Trophoblast cell (in vitro differentiated cells and primary cell): Measurements from ENCODE around the gene RAB3C.
"Not testable (repeated sequence)": the region's sequence is repeated elsewhere in the genome, so short reads cannot be mapped to it uniquely, and the experiment has no call there.

ENCODE experiments used
- DNase-seq, 2 donors: peaks; one replicate each; pipeline ENCODE4 v3.0.0-alpha.2; 2016
- H2AFZ ChIP-seq: 2 replicates; pipeline ENCODE4 v1.6.1; 2013; ENCODE audit warnings: low read length, moderate library complexity, mild to moderate bottlenecking; ENCODE audit not compliant: insufficient read depth, poor library complexity
- H2AK5ac ChIP-seq: 2 replicates; pipeline ENCODE4 v1.6.1; 2013; ENCODE audit warnings: mild to moderate bottlenecking, low read length
- H2BK120ac ChIP-seq: 2 replicates; pipeline ENCODE4 v1.6.1; 2013; ENCODE audit warnings: low read length, mild to moderate bottlenecking, moderate library complexity; ENCODE audit not compliant: insufficient read depth, poor library complexity
- H2BK12ac ChIP-seq: 2 replicates; pipeline ENCODE4 v1.6.1; 2013; ENCODE audit warnings: mild to moderate bottlenecking, low read length, moderate library complexity
- H2BK5ac ChIP-seq: 2 replicates; pipeline ENCODE4 v1.6.1; 2013; ENCODE audit warnings: low read length, low read depth, moderate library complexity, mild to moderate bottlenecking; ENCODE audit not compliant: poor library complexity
- H3K14ac ChIP-seq: 2 replicates; pipeline ENCODE4 v1.6.1; 2013; ENCODE audit warnings: mild to moderate bottlenecking, low read length
- H3K18ac ChIP-seq: 2 replicates; pipeline ENCODE4 v1.6.1; 2013; ENCODE audit warnings: mild to moderate bottlenecking, low read length
- H3K23ac ChIP-seq: 2 replicates; pipeline ENCODE4 v1.6.1; 2013; ENCODE audit warnings: low read length
- H3K27ac ChIP-seq: 2 replicates; pipeline ENCODE4 v1.5.1; 2013; ENCODE audit warnings: low read depth, mild to moderate bottlenecking, inconsistent platforms, low read length, moderate library complexity
- H3K27me3 ChIP-seq: 2 replicates; pipeline ENCODE4 v1.6.1; 2013; ENCODE audit warnings: inconsistent platforms, mild to moderate bottlenecking, low read length, moderate library complexity; ENCODE audit not compliant: insufficient read depth
- H3K36me3 ChIP-seq, 2 experiments: 1 replicate in 1 of 2; 2 replicates in 1 of 2; pipeline ENCODE4 v1.6.1; 2013; ENCODE audit warnings: low read length in 2 of 2, mild to moderate bottlenecking in 2 of 2, moderate library complexity in 1 of 2; ENCODE audit not compliant: insufficient read depth in 2 of 2, control insufficient read depth in 1 of 2
- H3K4ac ChIP-seq: 2 replicates; pipeline ENCODE4 v1.6.1; 2013; ENCODE audit warnings: low read depth, mild to moderate bottlenecking, low read length, moderate library complexity
- H3K4me1 ChIP-seq, 2 experiments: 1 replicate in 1 of 2; 2 replicates in 1 of 2; pipeline ENCODE4 v1.6.1; 2013; ENCODE audit warnings: low read length in 2 of 2, mild to moderate bottlenecking in 2 of 2, moderate library complexity in 1 of 2; ENCODE audit not compliant: insufficient read depth in 2 of 2, control insufficient read depth in 1 of 2
- H3K4me2 ChIP-seq: 2 replicates; pipeline ENCODE4 v1.6.1; 2013; ENCODE audit warnings: inconsistent platforms, mild to moderate bottlenecking, low read length, moderate library complexity
- H3K4me3 ChIP-seq: 2 replicates; pipeline ENCODE4 v1.5.1; 2013; ENCODE audit warnings: mild to moderate bottlenecking, low read depth, low read length, inconsistent platforms
- H3K79me1 ChIP-seq: one replicate; pipeline ENCODE4 v1.6.1; 2013; ENCODE audit warnings: low read length
- H3K79me2 ChIP-seq: 2 replicates; pipeline ENCODE4 v1.6.1; 2013; ENCODE audit warnings: low read length, mild to moderate bottlenecking; ENCODE audit not compliant: control insufficient read depth, insufficient read depth, poor library complexity
- H3K9ac ChIP-seq: 2 replicates; pipeline ENCODE4 v1.6.1; 2013; ENCODE audit warnings: mild to moderate bottlenecking, low read length
- H3K9me3 ChIP-seq: 2 replicates; pipeline ENCODE4 v1.6.1; 2013; ENCODE audit warnings: low read depth, mild to moderate bottlenecking, control low read depth, inconsistent platforms, low read length; ENCODE audit not compliant: insufficient read depth
- H4K12ac ChIP-seq: 2 replicates; pipeline ENCODE4 v1.6.1; 2013; ENCODE audit warnings: low read depth, mild to moderate bottlenecking, low read length, moderate library complexity
- H4K8ac ChIP-seq: 2 replicates; pipeline ENCODE4 v1.6.1; 2013; ENCODE audit warnings: low read depth, mild to moderate bottlenecking, low read length, moderate library complexity
- H4K91ac ChIP-seq: one replicate; pipeline ENCODE4 v1.6.1; 2013; ENCODE audit warnings: low read depth, mild to moderate bottlenecking, low read length, moderate library complexity
- WGBS: extraction: QIAGEN DNeasy Blood & Tissue Kit; methylation state at CpG from one replicate; pipeline ENCODE4 v1.1.7; 2013; ENCODE audit warnings: missing lambda C conversion rate; ENCODE audit not compliant: insufficient read length, insufficient coverage; ENCODE audit errors: extremely low coverage; 5-methylcytosine and 5-hydroxymethylcytosine counted together

The RAB3C gene

DNA sequence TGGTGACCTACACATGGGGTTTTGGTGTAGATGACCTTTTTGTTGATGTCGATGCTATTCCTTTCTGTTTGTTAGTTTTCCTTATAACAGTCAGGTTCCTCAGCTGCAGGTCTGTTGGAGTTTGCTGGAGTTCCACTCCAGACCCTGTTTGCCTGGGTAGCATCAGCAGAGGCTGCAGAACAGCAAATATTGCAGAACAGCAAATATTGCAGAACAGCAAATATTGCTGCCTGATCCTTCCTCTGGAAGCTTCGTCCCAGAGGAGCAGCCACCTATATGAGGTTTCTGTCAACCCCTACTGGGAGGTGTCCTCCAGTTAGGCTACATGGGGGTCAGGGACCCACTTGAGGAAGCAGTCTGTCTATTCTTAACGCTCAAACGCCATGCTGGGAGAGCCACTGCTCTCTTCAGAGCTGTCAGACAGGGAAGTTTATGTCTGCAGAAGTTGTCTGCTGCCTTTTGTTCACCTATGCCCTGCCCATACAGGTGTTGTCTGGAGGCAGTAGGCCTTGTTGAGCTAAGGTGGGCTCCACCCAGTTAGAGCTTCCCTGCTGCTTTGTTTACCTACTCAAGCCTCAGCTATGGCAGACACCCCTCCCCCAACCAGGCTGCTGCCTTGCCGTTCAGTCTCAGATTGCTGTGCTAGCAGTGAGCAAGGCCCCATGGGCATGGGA is 116.3 kb downstream of the RAB3C start:
- DNase-seq, H3K27ac ChIP-seq, H3K36me3 ChIP-seq, H4K91ac ChIP-seq, H3K4me1 ChIP-seq, H3K9me3 ChIP-seq, H2BK120ac ChIP-seq, H2AFZ ChIP-seq, H4K12ac ChIP-seq, H3K9ac ChIP-seq, H2BK12ac ChIP-seq, H3K79me1 ChIP-seq, H3K79me2 ChIP-seq, H3K18ac ChIP-seq, H4K8ac ChIP-seq, H2BK5ac ChIP-seq, H3K4me3 ChIP-seq, H2AK5ac ChIP-seq, H3K4ac ChIP-seq, H3K23ac ChIP-seq, H3K27me3 ChIP-seq, H3K4me2 ChIP-seq, H3K14ac ChIP-seq: not testable (repeated sequence)
- no CpG with 5 or more reads among the region's 5 CpGs for WGBS

DNA sequence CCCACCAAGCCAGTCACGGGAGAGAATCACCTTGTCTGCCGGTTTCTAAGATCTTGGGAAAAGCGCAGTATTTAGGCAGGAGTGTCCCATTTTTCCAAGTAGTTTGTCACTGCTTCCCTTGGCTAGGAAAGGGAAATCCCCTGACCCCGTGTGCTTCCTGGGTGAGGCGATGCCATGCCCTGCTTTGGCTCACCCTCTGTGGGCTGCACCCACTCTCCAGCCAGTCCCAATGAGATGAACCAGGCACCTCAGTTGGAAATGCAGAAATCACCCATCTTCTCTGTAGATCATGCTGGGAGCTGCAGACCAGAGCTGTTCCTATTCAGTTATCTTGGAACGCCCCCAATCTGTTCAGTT is 116.9 kb downstream of the RAB3C start:
- WGBS, result no CpG with 5 or more reads among the region's 6 CpGs
- H4K8ac ChIP-seq, result no peak overlapping the region
- no peak overlapping the region for H3K4me3 ChIP-seq
- H2AK5ac ChIP-seq, result no peak overlapping the region
- H3K14ac ChIP-seq, result no peak overlapping the region
- DNase-seq, result no peak
- H3K27ac ChIP-seq, result no peak overlapping the region
- no peaks in the 10 kb centered on the region for H3K27me3 ChIP-seq
- H3K4ac ChIP-seq, result no peak overlapping the region
- no peak overlapping the region for H2BK5ac ChIP-seq
- H3K9ac ChIP-seq, result no peak overlapping the region
- H3K36me3 ChIP-seq, result no peaks in the 10 kb centered on the region
- H3K79me1 ChIP-seq, result no peaks in the 10 kb centered on the region
- H3K9me3 ChIP-seq, result no peaks in the 10 kb centered on the region
- H3K4me2 ChIP-seq, result no peak overlapping the region
- H3K18ac ChIP-seq, result no peak overlapping the region
- H2BK120ac ChIP-seq, result no peak overlapping the region
- no peak overlapping the region for H3K23ac ChIP-seq
- no peaks in the 10 kb centered on the region for H3K4me1 ChIP-seq
- H4K12ac ChIP-seq, result no peak overlapping the region
- no peak overlapping the region for H2AFZ ChIP-seq
- no peaks in the 10 kb centered on the region for H3K79me2 ChIP-seq
- no peak overlapping the region for H4K91ac ChIP-seq
- H2BK12ac ChIP-seq, result no peak overlapping the region

DNA sequence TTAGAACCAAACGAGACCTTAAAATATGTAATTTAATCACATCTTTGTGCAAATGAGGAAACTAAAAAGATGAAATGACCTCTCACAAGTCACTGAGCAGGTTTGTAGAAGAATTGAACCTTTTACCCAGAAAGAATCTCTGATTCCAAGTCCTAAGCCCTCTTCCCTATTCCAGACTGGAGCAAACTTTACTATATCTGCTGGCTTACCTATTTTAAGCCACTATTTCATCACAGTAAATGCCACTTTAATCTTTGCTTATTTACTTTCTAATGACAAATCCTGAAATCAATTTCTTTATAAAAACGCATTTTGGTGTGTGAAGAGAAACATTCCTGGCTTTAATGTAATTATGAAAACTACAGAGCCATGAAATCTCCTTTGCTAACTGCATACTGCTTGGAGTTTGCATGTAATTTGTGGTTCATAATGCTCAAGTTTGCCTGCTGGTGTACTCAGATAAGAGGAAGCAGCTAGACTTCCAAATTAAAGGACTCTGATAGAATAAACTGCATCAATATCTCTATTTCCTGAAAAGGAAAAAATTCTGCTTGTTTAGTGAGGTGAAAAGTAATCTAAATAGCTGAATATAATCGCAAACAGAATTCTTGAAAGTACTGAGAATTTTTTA is 121.2 kb downstream of the RAB3C start:
- Histone ChIP-seq H2BK12ac (no peak overlapping the region), H3K4ac (no peak overlapping the region), H4K91ac (no peak overlapping the region), H3K79me2 (no peaks in the 10 kb centered on the region), H3K27ac (no peak overlapping the region), H3K4me1 (no peaks in the 10 kb centered on the region), H2AFZ (no peak overlapping the region), H3K23ac (no peak overlapping the region), H3K27me3 (no peaks in the 10 kb centered on the region), H4K12ac (no peak overlapping the region), H3K4me2 (no peak overlapping the region), H4K8ac (no peak overlapping the region), H3K36me3 (no peaks in the 10 kb centered on the region), H3K79me1 (no peaks in the 10 kb centered on the region), H3K18ac (no peak overlapping the region), H3K9me3 (no peaks in the 10 kb centered on the region), H2AK5ac (no peak overlapping the region), H2BK5ac (no peak overlapping the region), H3K4me3 (no peak overlapping the region), H3K9ac (no peak overlapping the region), H3K14ac (no peak overlapping the region), H2BK120ac (no peak overlapping the region)
- DNase-seq, result no peak
- no CpG with 5 or more reads among the region's 3 CpGs for WGBS

DNA sequence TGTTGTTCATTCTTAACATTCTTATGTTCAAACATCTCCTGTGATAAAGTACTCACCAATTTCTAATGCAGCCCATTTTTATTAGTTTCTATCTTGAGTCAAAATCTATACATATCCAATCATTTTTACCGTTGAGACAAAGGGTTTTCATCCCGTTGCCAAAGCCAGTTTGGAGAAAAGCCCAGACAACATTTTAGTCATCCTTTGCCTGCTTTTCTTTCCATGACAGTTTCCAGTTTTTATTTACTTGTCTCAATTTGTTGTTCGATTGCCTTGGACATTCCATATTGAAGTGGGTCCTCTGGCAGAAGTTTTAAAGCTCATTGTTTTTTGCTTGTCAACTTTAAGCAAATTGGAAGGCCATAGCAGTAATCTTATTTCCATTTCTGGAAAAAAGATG is 123.9 kb downstream of the RAB3C start:
- H3K27ac ChIP-seq, result no peak overlapping the region
- H3K9me3 ChIP-seq, result no peaks in the 10 kb centered on the region
- H4K12ac ChIP-seq, result no peak overlapping the region
- no peak overlapping the region for H3K4me2 ChIP-seq
- WGBS, result no CpG with 5 or more reads among the region's 3 CpGs
- no peaks in the 10 kb centered on the region for H3K79me2 ChIP-seq
- H2AK5ac ChIP-seq, result no peak overlapping the region
- H3K4me3 ChIP-seq, result no peak overlapping the region
- DNase-seq, result no peak
- no peak overlapping the region for H2AFZ ChIP-seq
- no peaks in the 10 kb centered on the region for H3K36me3 ChIP-seq
- no peaks in the 10 kb centered on the region for H3K79me1 ChIP-seq
- no peak overlapping the region for H3K9ac ChIP-seq
- no peak overlapping the region for H2BK12ac ChIP-seq
- H4K91ac ChIP-seq, result no peak overlapping the region
- no peak overlapping the region for H3K4ac ChIP-seq
- no peak overlapping the region for H3K14ac ChIP-seq
- no peak overlapping the region for H4K8ac ChIP-seq
- H2BK5ac ChIP-seq, result no peak overlapping the region
- H3K4me1 ChIP-seq, result no peaks in the 10 kb centered on the region
- no peaks in the 10 kb centered on the region for H3K27me3 ChIP-seq
- no peak overlapping the region for H3K18ac ChIP-seq
- no peak overlapping the region for H2BK120ac ChIP-seq
- no peak overlapping the region for H3K23ac ChIP-seq
